ENCODE data around the gene ASB18. TPM values are rescaled to one million over a fixed set of nuclear protein-coding genes. Genes with fewer than 3 reads are reported as not detected.

Gene ASB18
- total and polyA plus RNA-seq, 2 of the 13 experiments (the other 11 are each of a cell fraction or from before 2014, with no cell fraction given): not detected

DNA sequence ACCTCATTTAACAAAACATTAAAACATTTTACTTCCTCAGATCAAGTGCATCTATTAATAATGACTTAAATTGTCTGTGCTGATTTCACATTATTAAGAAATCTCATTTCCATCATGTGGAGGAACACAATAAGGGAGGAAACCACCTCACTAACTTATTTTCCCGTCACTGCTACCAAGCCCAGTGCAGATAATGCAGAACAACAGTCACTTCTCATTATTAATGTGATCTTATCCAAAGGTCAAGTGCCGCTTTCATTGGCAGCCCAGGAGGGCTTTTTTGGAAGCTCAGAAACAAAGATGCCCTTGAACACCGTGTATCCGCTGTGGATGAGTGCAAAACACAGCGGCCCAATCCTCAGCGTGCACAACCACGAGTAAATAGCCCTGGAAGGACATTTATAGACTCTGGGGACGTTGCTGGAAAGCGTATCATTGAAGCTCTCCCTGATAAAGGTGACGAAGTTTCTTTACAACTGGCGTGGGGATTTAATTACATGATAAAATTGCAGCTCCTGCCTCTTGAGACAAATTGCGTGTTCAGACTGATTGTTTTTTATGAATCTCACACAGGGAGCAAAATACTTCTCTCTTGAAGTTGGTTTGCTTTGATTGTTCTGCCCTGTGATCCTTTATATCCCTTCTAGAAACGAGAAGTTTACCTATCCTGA lies 13.2 kb downstream of the ASB18 start:
- 14% methylated on average over 13 of the region's 13 CpGs for WGBS (ENCODE audit: low lambda C conversion rate)
- H3K9ac ChIP-seq (ENCODE audit: insufficient read depth, low read depth, low read length): no peak overlapping the region
- POLR2A ChIA-PET: no interaction called here
- TF ChIP-seq, protein P1, sequence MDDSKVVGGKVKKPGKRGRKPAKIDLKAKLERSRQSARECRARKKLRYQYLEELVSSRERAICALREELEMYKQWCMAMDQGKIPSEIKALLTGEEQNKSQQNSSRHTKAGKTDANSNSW (CRISPR knock-in tag; IDR thresholded peaks at IDR 0.05; ENCODE audit: borderline replicate concordance): no peak
- no peak for TF ChIP-seq ZNF484 (CRISPR knock-in tag; IDR thresholded peaks at IDR 0.05; ENCODE audit: borderline replicate concordance, low read depth)
- TF ChIP-seq, protein P2, sequence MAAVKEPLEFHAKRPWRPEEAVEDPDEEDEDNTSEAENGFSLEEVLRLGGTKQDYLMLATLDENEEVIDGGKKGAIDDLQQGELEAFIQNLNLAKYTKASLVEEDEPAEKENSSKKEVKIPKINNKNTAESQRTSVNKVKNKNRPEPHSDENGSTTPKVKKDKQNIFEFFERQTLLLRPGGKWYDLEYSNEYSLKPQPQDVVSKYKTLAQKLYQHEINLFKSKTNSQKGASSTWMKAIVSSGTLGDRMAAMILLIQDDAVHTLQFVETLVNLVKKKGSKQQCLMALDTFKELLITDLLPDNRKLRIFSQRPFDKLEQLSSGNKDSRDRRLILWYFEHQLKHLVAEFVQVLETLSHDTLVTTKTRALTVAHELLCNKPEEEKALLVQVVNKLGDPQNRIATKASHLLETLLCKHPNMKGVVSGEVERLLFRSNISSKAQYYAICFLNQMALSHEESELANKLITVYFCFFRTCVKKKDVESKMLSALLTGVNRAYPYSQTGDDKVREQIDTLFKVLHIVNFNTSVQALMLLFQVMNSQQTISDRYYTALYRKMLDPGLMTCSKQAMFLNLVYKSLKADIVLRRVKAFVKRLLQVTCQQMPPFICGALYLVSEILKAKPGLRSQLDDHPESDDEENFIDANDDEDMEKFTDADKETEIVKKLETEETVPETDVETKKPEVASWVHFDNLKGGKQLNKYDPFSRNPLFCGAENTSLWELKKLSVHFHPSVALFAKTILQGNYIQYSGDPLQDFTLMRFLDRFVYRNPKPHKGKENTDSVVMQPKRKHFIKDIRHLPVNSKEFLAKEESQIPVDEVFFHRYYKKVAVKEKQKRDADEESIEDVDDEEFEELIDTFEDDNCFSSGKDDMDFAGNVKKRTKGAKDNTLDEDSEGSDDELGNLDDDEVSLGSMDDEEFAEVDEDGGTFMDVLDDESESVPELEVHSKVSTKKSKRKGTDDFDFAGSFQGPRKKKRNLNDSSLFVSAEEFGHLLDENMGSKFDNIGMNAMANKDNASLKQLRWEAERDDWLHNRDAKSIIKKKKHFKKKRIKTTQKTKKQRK (IDR thresholded peaks at IDR 0.05; ENCODE audit: low read length): no peak
- in situ Hi-C loops (cut with HindIII; ENCODE audit: extremely low pct_ligation_motif_present, low pct_unique_long_range_greater_than_20kb) (no loop called here), intact Hi-C loops (cut with micrococcal nuclease; ENCODE audit: unreplicated experiment) (no loop called here)
- CTCF ChIA-PET (ENCODE audit: low intra/inter-chr PET ratio, low total read pairs): no interaction called here
- BruUV-seq (replicated peaks): no TSS peak
- H3K9me3 ChIP-seq (ENCODE audit: low read length): no peaks in the 10 kb centered on the region
- no peak overlapping the region for H2AFZ ChIP-seq (ENCODE audit: low read length)
- no peak overlapping the region for H3K4me2 ChIP-seq (ENCODE audit: low read depth, low read length)
- DNase-seq (ENCODE audit: low spot score) (no peak), ATAC-seq (no peak), FAIRE-seq (no peak)
- H3K4me3 ChIP-seq (replicated peaks in 1 of 3; ENCODE audit: insufficient read depth in 1 of 3, low read depth in 2 of 3, low read length in 3 of 3): no peak overlapping the region
- no peaks in the 10 kb centered on the region for H3K79me2 ChIP-seq (ENCODE audit: insufficient read depth, low read length)
- H3K27ac ChIP-seq (ENCODE audit: extremely low read length, insufficient read depth, low read length): no peak overlapping the region
- H3K27me3 ChIP-seq (ENCODE audit: control insufficient read depth in 1 of 2, insufficient read depth in 2 of 2, low read length in 2 of 2): peaks cover 5 to 50% of the 10 kb centered on the region in 2 experiments; a peak in 4 of 5 replicates
- no peaks in the 10 kb centered on the region for H3K36me3 ChIP-seq (replicated peaks in 1 of 2; ENCODE audit: control insufficient read depth in 1 of 2, insufficient read depth in 2 of 2, low read length in 2 of 2)
- H3K4me1 ChIP-seq (ENCODE audit: insufficient read depth, low read length): peaks cover 17% of the 10 kb centered on the region
- H4K20me1 ChIP-seq (ENCODE audit: insufficient read depth, low read length): no peaks in the 10 kb centered on the region

DNA sequence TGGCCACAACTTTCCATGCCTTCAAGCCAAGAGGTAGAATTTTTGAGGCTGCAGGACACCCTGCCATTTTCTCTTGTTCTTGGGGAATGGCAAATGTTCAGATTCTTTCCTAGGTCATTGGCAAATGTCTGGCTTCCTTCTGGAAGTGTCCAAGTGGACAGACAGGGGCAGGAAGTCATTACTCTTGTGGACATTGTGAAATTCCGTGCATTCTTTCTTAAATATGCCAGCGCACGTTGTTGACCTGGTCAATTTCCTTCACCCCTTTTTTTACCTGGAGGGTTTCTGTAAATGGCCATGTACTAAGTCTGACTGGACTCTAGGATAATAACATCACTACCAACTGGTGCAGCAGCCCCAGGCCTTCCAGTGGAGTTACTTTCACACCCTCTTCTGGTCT lies 13.9 kb downstream of the ASB18 start:
- no TSS peak for BruUV-seq (replicated peaks)
- ChIA-PET CTCF (ENCODE audit: low intra/inter-chr PET ratio, low total read pairs) (no interaction called here), POLR2A (no interaction called here)
- Histone ChIP-seq H3K79me2 (ENCODE audit: insufficient read depth, low read length) (no peaks in the 10 kb centered on the region), H3K27me3 (ENCODE audit: control insufficient read depth in 1 of 2, insufficient read depth in 2 of 2, low read length in 2 of 2) (peaks cover 5 to 50% of the 10 kb centered on the region in 2 experiments; a peak in 4 of 5 replicates), H3K9me3 (ENCODE audit: low read length) (no peaks in the 10 kb centered on the region), H3K4me1 (ENCODE audit: insufficient read depth, low read length) (peaks cover 17% of the 10 kb centered on the region), H3K27ac (ENCODE audit: extremely low read length, insufficient read depth, low read length) (no peak overlapping the region), H3K4me2 (ENCODE audit: low read depth, low read length) (no peak overlapping the region), H4K20me1 (ENCODE audit: insufficient read depth, low read length) (no peaks in the 10 kb centered on the region), H2AFZ (ENCODE audit: low read length) (no peak overlapping the region), H3K9ac (ENCODE audit: insufficient read depth, low read depth, low read length) (no peak overlapping the region), H3K4me3 (replicated peaks in 1 of 3; ENCODE audit: insufficient read depth in 1 of 3, low read depth in 2 of 3, low read length in 3 of 3) (no peak overlapping the region), H3K36me3 (replicated peaks in 1 of 2; ENCODE audit: control insufficient read depth in 1 of 2, insufficient read depth in 2 of 2, low read length in 2 of 2) (no peaks in the 10 kb centered on the region)
- ATAC-seq (no peak), FAIRE-seq (peak; percentile 37), DNase-seq (ENCODE audit: low spot score) (peak; percentile 21)
- in situ Hi-C loops (cut with HindIII; ENCODE audit: extremely low pct_ligation_motif_present, low pct_unique_long_range_greater_than_20kb) (no loop called here), intact Hi-C loops (cut with micrococcal nuclease; ENCODE audit: unreplicated experiment) (no loop called here)
- WGBS (ENCODE audit: low lambda C conversion rate): 0% methylated on average over 3 of the region's 3 CpGs
- TF ChIP-seq TEAD3 (CRISPR knock-in tag; optimal IDR thresholded peaks at IDR 0.05; ENCODE audit: borderline replicate concordance) (peak; percentile 74), ZNF766 (CRISPR knock-in tag; IDR thresholded peaks at IDR 0.05; ENCODE audit: borderline replicate concordance) (no peak), ZNF235 (CRISPR knock-in tag; IDR thresholded peaks at IDR 0.05; ENCODE audit: borderline replicate concordance) (no peak)
- TF ChIP-seq, protein P3, sequence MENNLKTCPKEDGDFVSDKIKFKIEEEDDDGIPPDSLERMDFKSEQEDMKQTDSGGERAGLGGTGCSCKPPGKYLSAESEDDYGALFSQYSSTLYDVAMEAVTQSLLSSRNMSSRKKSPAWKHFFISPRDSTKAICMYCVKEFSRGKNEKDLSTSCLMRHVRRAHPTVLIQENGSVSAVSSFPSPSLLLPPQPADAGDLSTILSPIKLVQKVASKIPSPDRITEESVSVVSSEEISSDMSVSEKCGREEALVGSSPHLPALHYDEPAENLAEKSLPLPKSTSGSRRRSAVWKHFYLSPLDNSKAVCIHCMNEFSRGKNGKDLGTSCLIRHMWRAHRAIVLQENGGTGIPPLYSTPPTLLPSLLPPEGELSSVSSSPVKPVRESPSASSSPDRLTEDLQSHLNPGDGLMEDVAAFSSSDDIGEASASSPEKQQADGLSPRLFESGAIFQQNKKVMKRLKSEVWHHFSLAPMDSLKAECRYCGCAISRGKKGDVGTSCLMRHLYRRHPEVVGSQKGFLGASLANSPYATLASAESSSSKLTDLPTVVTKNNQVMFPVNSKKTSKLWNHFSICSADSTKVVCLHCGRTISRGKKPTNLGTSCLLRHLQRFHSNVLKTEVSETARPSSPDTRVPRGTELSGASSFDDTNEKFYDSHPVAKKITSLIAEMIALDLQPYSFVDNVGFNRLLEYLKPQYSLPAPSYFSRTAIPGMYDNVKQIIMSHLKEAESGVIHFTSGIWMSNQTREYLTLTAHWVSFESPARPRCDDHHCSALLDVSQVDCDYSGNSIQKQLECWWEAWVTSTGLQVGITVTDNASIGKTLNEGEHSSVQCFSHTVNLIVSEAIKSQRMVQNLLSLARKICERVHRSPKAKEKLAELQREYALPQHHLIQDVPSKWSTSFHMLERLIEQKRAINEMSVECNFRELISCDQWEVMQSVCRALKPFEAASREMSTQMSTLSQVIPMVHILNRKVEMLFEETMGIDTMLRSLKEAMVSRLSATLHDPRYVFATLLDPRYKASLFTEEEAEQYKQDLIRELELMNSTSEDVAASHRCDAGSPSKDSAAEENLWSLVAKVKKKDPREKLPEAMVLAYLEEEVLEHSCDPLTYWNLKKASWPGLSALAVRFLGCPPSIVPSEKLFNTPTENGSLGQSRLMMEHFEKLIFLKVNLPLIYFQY (CRISPR knock-in tag; IDR thresholded peaks at IDR 0.05; ENCODE audit: borderline replicate concordance): no peak
- TF ChIP-seq, protein P4, sequence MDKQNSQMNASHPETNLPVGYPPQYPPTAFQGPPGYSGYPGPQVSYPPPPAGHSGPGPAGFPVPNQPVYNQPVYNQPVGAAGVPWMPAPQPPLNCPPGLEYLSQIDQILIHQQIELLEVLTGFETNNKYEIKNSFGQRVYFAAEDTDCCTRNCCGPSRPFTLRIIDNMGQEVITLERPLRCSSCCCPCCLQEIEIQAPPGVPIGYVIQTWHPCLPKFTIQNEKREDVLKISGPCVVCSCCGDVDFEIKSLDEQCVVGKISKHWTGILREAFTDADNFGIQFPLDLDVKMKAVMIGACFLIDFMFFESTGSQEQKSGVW (CRISPR knock-in tag; IDR thresholded peaks at IDR 0.05; ENCODE audit: borderline replicate concordance): no peak
